RWPE1 (cell line): ENCODE measurements around the gene POLR2I.

Experiments
- CTCF ChIA-PET: fragments of 350-600 bp; sonication (Branson Sonifier 250); formaldehyde crosslinking; extraction: SDS; loops from one replicate; lab custom pipeline; 2021; lab: Yijun Ruan, JAX
- POLR2A ChIA-PET: fragments of 400-600 bp; formaldehyde crosslinking; extraction: SDS; loops from one replicate; lab custom pipeline; 2020; ENCODE audit warnings: antibody characterized with exemption; ENCODE audit not compliant: low non-redundant PET; lab: Yijun Ruan, JAX
- DNase-seq: peaks from one replicate; pipeline ENCODE4 v3.0.0; 2012; ENCODE audit warnings: low spot score
- H3K27ac ChIP-seq: fragments of 450-650 bp; 2 replicates; pipeline ENCODE4 v1.5.1; 2017
- TF ChIP-seq, protein P1 (sequence below): fragments of 450-650 bp; conservative IDR thresholded peaks from 2 replicates; pipeline ENCODE4 v1.5.1; 2017; ENCODE audit warnings: low read depth, mild to moderate bottlenecking

Gene POLR2I

DNA sequence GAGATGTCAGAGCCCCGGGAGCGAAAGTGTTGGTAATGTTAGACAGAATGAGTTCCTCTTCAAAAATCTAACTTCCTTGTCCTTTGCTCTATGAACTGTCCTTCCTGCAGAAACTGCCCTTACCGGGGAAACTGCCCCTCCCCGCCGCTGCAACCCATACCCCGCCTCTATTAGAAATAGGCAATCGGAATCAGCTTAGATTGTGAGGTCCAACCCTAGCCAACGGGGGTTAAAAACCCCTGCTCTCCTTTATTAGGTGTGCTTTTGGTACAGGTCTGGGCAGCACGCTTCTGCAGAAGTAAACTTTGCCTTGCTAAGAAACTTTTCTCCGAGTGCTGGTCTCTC, 13.7 kb upstream of the POLR2I start:
- H3K27ac ChIP-seq: peak overlapping the region; percentile 97
- TF ChIP-seq, protein P1, sequence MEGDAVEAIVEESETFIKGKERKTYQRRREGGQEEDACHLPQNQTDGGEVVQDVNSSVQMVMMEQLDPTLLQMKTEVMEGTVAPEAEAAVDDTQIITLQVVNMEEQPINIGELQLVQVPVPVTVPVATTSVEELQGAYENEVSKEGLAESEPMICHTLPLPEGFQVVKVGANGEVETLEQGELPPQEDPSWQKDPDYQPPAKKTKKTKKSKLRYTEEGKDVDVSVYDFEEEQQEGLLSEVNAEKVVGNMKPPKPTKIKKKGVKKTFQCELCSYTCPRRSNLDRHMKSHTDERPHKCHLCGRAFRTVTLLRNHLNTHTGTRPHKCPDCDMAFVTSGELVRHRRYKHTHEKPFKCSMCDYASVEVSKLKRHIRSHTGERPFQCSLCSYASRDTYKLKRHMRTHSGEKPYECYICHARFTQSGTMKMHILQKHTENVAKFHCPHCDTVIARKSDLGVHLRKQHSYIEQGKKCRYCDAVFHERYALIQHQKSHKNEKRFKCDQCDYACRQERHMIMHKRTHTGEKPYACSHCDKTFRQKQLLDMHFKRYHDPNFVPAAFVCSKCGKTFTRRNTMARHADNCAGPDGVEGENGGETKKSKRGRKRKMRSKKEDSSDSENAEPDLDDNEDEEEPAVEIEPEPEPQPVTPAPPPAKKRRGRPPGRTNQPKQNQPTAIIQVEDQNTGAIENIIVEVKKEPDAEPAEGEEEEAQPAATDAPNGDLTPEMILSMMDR: no peak
- ChIA-PET CTCF (interaction anchor here (0.6 to 2.9 kb wide), 9 partner anchors 14 to 82 kb away, joined by 3 to 32 read pairs (median 5); no protein-coding TSS in a partner anchor), POLR2A (interaction anchor here (0.6 to 0.9 kb wide), 3 partner anchors 9 to 27 kb away, joined by 3 to 4 read pairs (median 4); partner anchors contain the start of gene CAPNS1)
- DNase-seq: no peak

DNA sequence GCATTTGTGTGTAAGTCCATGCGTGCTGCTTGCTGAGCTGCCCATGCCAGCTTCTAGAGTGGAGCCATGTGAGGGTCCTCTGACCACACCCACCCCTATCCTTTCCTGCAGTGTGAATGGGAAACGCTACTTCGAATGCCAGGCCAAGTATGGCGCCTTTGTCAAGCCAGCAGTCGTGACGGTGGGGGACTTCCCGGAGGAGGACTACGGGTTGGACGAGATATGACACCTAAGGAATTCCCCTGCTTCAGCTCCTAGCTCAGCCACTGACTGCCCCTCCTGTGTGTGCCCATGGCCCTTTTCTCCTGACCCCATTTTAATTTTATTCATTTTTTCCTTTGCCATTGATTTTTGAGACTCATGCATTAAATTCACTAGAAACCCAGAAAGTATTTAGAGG, 10.9 kb upstream of the POLR2I start:
- H3K27ac ChIP-seq: no peak overlapping the region
- ChIA-PET POLR2A (no interaction called here), CTCF (no interaction called here)
- TF ChIP-seq, protein P1: no peak
- DNase-seq: no peak

DNA sequence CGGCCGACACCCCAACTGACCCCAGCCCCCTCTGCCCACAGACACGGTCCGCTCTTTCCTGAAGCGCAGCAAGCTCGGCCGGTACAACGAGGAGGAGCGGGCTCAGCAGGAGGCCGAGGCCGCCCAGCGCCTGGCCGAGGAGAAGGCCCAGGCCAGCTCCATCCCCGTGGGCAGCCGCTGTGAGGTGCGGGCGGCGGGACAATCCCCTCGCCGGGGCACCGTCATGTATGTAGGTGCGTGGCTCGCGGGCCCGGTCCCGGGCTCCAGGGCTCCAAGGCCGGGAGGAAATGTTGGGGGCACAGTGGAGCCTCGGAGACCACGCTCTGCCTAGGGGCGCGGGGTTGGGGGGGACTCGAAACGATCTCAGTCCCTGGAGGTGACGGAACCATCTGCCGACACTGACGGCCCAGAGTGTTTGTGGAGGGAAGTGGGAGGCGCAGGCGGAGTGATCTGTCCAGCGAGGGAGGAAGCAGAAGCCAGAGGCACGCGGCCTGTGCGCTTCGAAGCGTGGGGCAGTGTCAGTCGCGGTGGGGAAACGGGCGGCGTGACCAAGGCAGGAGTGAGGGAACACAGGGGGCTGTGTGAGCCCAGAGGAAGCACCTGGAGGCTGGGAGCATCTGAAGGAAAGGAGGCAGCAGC, 6.9 kb upstream of the POLR2I start:
- DNase-seq: no peak
- H3K27ac ChIP-seq: no peak overlapping the region
- ChIA-PET POLR2A (no interaction called here), CTCF (no interaction called here)
- TF ChIP-seq, protein P1: no peak

DNA sequence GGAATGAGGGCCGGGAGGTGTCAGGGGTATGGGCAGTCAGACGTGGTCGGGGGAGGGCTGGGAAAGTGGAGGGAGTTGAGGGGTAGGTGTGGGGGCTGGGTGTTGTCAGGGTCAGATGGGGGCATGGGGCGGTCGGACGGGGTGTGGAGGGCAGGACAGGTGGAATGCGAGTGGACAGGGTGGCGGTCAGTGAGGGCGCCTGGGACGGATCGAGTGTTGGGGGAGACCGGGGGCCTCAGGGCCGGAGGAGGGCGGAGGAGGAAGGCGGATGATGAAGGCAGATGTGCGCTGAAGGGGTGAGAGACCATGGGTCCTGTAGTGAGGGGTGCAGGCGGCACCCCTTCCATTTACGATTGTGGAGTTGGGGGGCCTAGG, 6.3 kb upstream of the POLR2I start:
- DNase-seq: no peak
- TF ChIP-seq, protein P1: no peak
- ChIA-PET CTCF (no interaction called here), POLR2A (no interaction called here)
- H3K27ac ChIP-seq: no peak overlapping the region

DNA sequence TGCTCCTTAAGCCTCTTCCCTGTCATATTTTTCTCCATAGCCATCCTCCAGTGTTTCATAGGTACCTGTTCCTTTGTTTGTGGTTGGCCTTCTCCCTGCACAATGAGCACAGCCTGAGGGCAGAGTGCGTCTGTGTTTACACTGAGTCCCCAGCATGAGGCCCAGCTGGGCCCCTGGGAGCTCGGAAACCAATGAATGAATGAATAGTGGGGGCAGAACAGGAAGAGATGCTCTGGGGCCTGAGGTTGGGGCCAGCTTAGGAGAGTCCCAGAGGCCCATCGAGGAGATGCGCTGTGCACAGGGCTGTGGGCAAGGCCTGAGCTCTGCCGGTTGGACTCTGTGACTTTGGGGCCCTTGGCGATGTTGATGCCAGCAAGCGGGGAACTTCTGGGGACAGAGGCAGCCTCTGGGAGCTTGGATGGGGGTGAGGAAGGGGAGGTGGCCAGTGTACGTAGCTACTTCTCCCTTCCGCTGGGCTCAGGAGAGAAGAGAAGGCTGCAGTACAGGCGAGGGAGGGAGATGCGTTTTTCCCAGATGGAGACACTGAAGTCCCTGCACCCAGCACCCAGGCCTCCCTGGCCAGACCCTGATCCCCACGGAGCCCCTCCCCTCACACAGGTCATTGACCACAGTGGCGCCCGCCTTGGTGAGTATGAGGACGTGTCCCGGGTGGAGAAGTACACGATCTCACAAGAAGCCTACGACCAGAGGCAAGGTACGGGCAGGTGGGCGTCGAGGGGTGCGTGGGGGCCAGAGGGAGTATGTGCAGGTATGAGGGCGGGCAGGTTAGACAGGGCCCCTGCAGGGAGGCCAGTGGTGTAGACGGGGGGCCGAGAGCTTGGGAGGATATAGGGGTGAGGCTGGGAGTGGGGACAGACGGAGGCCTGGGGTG, 5.7 kb upstream of the POLR2I start:
- H3K27ac ChIP-seq: no peak overlapping the region
- ChIA-PET CTCF (no interaction called here), POLR2A (no interaction called here)
- TF ChIP-seq, protein P1: no peak
- no peak for DNase-seq

DNA sequence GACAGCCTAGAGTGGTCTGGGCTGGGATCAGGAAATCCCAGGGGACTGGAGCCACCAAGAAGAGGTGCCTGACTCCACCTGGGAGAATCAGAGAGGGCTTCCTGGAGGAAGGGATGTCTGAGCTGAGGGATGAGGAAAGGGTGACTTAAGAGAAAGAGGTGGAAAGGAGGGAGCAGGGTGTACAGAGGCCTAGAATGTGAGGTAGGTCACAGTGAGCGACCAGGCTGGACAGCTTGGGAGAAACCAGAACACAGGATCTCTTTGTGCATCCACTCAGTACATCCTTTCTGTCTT, 1.6 kb upstream of the POLR2I start:
- ChIA-PET CTCF (no interaction called here), POLR2A (no interaction called here)
- no peak for DNase-seq
- H3K27ac ChIP-seq: peak overlapping the region; percentile 91
- TF ChIP-seq, protein P1: no peak
